ENCODE measurements around the gene APBB1IP.
"Not testable (repeated sequence)": the region's sequence is repeated elsewhere in the genome, so short reads cannot be mapped to it uniquely, and the experiment has no call there.

APBB1IP gene

DNA sequence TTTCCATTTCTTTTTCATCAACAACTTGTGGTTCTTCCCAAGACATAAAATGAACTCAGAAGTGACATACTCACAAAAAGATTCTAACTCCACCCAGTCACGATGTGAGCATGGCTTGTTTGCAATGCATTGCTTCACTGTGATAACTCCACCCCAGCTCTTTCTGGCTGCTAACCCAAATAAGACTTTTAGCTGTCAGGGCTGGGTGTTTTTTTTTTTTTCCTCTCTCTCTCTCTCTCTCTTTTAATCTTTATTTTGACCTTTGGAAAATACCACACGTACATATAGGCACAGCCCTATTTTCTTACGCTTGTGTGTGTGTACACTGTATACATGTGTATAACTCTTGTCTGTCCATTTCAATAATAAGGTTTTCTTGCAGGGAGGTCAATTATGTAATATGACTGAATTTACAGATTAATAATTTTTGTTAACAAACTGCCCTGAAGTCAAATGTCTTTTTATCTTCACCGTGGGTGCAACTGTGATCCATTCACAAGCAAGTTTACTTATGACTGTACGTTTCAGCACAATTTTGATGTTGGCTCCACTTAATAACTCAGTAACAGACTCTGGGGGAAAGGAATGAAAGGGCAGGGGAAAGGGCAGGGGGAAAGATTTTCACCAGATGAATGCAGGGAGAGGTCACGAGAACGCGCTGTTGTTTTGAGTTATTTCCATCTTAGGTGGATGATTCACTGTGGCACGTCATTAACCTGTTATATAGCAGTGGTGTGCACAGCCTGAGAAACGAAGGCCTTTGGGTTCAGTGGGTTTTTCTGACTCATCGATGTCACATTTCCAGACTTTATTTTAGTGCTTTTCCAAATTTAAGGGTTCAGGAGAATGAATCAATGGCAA lies 49.1 kb downstream of the APBB1IP start:
- H3K27ac ChIP-seq = no peak overlapping the region

DNA sequence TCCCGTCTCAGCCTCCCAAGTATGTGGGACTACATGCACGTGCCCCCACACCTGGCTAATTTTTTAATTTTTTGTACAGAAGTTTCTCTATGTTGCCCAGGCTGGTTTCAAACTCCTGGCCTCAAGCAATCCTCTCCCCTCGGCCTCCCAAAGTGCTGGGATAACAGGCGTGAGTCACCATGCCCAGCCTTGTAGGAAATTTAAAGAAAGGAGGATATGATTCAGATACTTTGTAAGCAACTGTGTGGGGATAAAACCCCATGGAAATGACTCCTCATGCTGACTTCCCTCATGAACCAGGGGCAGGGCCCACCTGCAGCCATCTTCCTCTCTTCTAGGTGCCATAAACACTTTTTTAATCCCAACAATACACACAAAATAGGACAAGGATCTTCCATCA lies 50.2 kb downstream of the APBB1IP start:
- TF ChIP-seq, protein P1, sequence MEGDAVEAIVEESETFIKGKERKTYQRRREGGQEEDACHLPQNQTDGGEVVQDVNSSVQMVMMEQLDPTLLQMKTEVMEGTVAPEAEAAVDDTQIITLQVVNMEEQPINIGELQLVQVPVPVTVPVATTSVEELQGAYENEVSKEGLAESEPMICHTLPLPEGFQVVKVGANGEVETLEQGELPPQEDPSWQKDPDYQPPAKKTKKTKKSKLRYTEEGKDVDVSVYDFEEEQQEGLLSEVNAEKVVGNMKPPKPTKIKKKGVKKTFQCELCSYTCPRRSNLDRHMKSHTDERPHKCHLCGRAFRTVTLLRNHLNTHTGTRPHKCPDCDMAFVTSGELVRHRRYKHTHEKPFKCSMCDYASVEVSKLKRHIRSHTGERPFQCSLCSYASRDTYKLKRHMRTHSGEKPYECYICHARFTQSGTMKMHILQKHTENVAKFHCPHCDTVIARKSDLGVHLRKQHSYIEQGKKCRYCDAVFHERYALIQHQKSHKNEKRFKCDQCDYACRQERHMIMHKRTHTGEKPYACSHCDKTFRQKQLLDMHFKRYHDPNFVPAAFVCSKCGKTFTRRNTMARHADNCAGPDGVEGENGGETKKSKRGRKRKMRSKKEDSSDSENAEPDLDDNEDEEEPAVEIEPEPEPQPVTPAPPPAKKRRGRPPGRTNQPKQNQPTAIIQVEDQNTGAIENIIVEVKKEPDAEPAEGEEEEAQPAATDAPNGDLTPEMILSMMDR (IDR thresholded peaks at IDR 0.05) = no peak
- no peak for TF ChIP-seq ZFX (IDR thresholded peaks at IDR 0.05; ENCODE audit: borderline replicate concordance)
- H3K27ac ChIP-seq = no peak overlapping the region

More for the DNA sequence above, 49.1 kb downstream of the APBB1IP start:
- TF ChIP-seq, protein P1 (IDR thresholded peaks at IDR 0.05) = no peak
- TF ChIP-seq ZFX (IDR thresholded peaks at IDR 0.05; ENCODE audit: borderline replicate concordance) = no peak

DNA sequence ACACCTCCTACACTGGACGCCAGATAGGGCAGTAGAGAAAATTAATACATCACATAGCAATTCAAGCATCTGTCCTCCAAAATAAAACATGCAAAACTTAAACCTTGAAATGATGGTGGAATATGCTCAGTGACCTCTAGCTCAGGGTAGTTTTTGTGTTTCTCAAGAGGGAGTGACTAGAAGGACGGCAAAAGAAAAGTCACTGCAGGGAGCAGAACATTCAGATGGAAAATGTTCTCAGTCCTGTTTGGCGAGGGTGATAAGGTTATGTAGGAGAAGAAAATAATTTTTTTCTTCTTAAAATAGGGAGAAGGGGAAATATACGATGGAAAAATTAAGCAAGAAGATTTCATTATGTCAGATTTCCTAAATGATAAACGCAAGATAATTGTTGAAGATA lies 50.9 kb downstream of the APBB1IP start:
- no peak for TF ChIP-seq ZFX (IDR thresholded peaks at IDR 0.05; ENCODE audit: borderline replicate concordance)
- TF ChIP-seq, protein P1 (IDR thresholded peaks at IDR 0.05) = no peak
- H3K27ac ChIP-seq = no peak overlapping the region

DNA sequence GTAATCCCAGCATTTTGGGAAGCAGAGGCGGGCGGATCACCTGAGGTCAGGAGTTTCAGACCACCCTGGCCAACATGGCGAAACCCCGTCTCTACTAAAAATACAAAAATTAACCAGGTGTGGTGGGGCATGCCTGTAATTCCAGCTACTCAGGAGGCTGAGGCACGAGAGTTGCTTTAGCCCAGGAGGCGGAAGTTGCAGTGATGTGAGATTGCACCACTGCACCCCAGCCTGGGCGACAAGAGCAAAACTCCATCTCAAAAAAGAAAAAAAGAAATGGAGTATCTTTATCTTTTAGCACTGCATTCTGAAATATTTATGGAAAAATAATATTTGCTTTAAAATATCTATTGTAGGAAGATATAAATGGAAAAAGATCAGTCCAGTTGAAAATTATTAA lies 52.2 kb downstream of the APBB1IP start:
- not testable (repeated sequence) for H3K27ac ChIP-seq

DNA sequence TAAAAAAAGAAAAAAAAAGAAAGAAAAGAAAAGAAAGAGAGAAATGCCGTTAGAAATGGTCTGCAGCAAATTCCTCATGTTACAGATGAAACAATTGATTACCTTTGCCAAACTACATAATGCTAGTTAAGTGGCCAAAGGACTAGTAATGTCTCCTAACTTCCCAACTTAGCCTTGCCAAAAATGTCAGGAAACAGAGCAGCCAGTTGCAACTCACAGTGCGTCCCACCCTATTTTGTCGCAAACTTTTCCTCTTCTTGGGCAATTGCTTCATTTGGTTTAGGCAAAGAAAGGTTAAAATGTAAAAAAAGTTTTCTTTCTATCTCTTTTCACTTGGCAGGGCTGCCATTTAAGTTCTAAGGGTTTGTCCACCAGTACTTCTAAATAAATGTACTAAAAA lies 53.1 kb downstream of the APBB1IP start:
- TF ChIP-seq, protein P1 (IDR thresholded peaks at IDR 0.05) = no peak
- TF ChIP-seq ZFX (IDR thresholded peaks at IDR 0.05; ENCODE audit: borderline replicate concordance) = no peak
- H3K27ac ChIP-seq = no peak overlapping the region

DNA sequence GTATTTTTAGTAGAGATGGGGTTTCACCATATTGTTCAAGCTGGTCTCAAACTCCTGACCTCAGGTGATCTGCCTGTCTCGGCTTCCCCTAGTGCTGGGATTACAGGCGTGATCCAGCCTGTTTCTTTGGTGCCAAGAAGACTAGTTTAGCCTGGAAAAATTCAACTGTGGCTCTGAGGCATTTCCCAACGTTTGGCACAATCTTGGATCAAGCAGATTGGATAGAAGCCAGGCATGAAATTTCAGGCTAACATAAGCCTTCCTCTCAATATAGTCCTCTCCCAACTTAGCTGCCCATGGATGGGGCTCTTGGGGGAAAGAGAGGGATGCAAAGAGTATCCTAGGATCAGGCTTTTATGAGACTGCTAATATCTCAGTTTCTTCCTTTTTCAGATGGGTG lies 53.8 kb downstream of the APBB1IP start:
- H3K27ac ChIP-seq = no peak overlapping the region
- TF ChIP-seq, protein P1 (IDR thresholded peaks at IDR 0.05) = no peak
- TF ChIP-seq ZFX (IDR thresholded peaks at IDR 0.05; ENCODE audit: borderline replicate concordance) = no peak

DNA sequence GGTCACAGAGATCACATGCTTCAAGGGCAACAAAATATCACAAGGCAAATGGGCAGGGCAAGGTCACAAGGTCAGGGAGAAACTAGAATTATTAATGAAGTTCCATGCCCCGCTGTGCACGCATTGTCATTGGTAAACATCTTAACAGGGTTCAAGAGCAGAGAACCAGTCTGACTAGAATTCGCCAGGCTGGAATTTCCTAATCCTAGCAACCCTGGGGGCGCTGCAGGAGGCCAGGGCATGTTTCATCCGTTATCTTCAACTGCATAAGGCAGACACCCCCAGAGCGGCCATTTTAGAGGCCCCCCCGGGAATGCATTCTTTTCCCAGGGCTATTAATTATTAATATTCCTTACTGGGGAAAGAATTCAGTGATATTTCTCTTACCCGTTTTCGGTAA lies 54.6 kb downstream of the APBB1IP start:
- not testable (repeated sequence) for H3K27ac ChIP-seq

DNA sequence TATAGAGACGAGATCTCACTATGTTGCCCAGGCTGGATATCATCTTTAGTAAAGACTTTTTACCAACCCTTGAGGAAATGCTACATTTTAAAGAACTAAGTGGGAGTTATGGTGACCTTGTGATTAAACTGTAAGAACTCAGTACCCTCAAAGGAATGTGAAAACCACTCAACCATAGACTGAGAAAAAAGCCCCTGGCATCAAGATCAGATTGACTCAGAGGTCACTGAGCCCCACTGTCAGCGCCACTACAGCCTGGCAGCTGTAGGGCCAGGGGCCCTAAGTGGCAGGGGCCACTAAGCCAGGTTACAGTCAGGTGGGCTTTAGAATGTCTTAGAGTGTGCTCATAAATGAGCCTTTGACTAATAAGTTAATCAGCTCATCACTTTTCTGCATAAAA lies 55.9 kb downstream of the APBB1IP start:
- no peak overlapping the region for H3K27ac ChIP-seq
- TF ChIP-seq, protein P1 (IDR thresholded peaks at IDR 0.05) = no peak
- TF ChIP-seq ZFX (IDR thresholded peaks at IDR 0.05; ENCODE audit: borderline replicate concordance) = no peak

Data from 22Rv1 (cell line).